HG03097 (cell line): ENCODE data around the gene DEFB116.
"Not testable (repeated sequence)": the region's sequence is repeated elsewhere in the genome, so short reads cannot be mapped to it uniquely, and the experiment has no call there.

ENCODE experiments used
- ATAC-seq: cut with Tn5 transposase; IDR thresholded peaks from one replicate; pipeline ENCODE4 v1.9.1; 2021; ENCODE audit not compliant: unreplicated experiment, low FRiP score

DEFB116 gene

GRCh38 chr20:31308535-31309162, at the start of gene DEFB116:
TSS of gene DEFB116 (minus strand) at chr20:31308585. CDS start at chr20:31308585, 0 bp downstream.
- ATAC-seq = no peak

- ATAC-seq = no peak
Observed at GRCh38 chr20:31355981-31356380, 47.6 kb upstream of the DEFB116 start.

- ATAC-seq = no peak
Observed at GRCh38 chr20:31341470-31341869, 33.1 kb upstream of the DEFB116 start.

- ATAC-seq = no peak
Observed at GRCh38 chr20:31330893-31331292, 22.5 kb upstream of the DEFB116 start.

- ATAC-seq = no peak
Observed at GRCh38 chr20:31322504-31322903, 14.1 kb upstream of the DEFB116 start.

- not testable (repeated sequence) for ATAC-seq
Observed at GRCh38 chr20:31284964-31285363, 23.4 kb downstream of the DEFB116 start.

- ATAC-seq = no peak
Observed at GRCh38 chr20:31278178-31278577, 30.2 kb downstream of the DEFB116 start.

GRCh38 chr20:31274441-31274840, 33.9 kb downstream of the DEFB116 start:
- no peak for ATAC-seq

- no peak for ATAC-seq
Observed at GRCh38 chr20:31260326-31260932, 48.0 kb downstream of the DEFB116 start.

- no peak for ATAC-seq
Observed at GRCh38 chr20:31257364-31257763, 51.0 kb downstream of the DEFB116 start, which contains the start of gene DEFB115. TSS of gene DEFB115 (plus strand) at chr20:31257664. CDS start at chr20:31257664, 0 bp downstream.

- ATAC-seq = no peak
Observed at GRCh38 chr20:31256959-31257358, 51.4 kb downstream of the DEFB116 start.
